ENCODE results near the gene AIFM3.

AIFM3 gene

DNA sequence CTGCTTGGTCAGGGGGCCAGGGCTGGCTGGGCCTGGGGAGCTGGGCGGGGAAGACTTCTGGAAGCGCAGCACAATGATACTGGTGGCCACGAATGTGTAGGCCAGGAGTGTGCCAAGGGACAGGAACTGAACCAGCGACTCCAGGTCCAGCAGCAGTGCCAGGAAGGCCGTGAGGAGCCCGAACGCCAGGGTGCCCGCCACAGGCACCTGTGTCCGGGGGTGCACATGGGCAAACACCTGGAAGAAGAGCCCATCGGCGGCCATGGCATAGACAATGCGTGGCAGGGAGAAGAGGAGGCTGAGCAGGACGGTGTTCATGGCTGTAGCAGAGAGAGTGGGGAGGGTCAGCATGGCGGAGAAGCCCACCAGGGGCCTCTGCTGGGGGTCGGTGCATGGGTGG lies 63.0 kb downstream of the AIFM3 start:
- DNase-seq: no peak
